Stomach (tissue), 4 donors: ENCODE measurements around the gene CSE1L.

ENCODE experiments used
- EP300 ChIP-seq: sonication (generic); formaldehyde crosslinking; IDR thresholded peaks from one replicate; pipeline ENCODE4 v1.6.1; 2017; ENCODE audit warnings: antibody characterized with exemption
- POLR2A ChIP-seq, 4 donors: fragments of 450-650 bp; IDR thresholded peaks; one replicate each; pipeline ENCODE4 v1.6.1; 2016; ENCODE audit warnings: antibody characterized with exemption in 4 of 4, control low read depth in 2 of 4, mild to moderate bottlenecking in 1 of 4, moderate library complexity in 1 of 4
- TF ChIP-seq, protein P1 (sequence below), 7 experiments: fragments of 450-650 bp in 4 of 7; fragments of 200-600 bp in 3 of 7; sonication (generic) in 3 of 7; IDR thresholded peaks; one replicate each; pipeline ENCODE4 v1.5.1; 2016 to 2019; ENCODE audit warnings: antibody characterized with exemption in 7 of 7, control low read depth in 2 of 7, mild to moderate bottlenecking in 1 of 7

DNA sequence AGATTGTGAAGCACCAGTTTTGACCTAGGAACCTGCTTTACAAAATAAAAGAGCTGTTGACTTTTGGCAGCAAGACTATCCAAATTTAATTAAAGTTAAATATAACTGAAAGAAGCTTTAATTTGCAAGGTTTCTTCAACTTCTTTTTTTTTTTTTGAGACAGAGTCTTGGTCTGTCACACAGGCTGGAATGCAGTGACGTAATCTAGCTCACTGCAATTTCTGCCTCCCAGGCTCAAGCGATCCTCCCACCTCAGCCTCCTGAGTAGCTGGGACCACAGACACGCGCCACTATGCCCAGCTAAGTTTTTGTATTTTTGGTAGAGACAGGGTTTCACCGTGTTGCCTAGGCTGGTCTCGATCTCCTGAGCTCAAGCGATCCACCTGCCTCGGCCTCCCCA is 13.7 kb upstream of the CSE1L start:
- TF ChIP-seq, protein P1, sequence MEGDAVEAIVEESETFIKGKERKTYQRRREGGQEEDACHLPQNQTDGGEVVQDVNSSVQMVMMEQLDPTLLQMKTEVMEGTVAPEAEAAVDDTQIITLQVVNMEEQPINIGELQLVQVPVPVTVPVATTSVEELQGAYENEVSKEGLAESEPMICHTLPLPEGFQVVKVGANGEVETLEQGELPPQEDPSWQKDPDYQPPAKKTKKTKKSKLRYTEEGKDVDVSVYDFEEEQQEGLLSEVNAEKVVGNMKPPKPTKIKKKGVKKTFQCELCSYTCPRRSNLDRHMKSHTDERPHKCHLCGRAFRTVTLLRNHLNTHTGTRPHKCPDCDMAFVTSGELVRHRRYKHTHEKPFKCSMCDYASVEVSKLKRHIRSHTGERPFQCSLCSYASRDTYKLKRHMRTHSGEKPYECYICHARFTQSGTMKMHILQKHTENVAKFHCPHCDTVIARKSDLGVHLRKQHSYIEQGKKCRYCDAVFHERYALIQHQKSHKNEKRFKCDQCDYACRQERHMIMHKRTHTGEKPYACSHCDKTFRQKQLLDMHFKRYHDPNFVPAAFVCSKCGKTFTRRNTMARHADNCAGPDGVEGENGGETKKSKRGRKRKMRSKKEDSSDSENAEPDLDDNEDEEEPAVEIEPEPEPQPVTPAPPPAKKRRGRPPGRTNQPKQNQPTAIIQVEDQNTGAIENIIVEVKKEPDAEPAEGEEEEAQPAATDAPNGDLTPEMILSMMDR (IDR thresholded peaks at IDR 0.05): no peak
- TF ChIP-seq POLR2A (IDR thresholded peaks at IDR 0.05) (no peak), EP300 (no peak)
